GM20000 (cell line): ENCODE data around the gene RALY.

Experiments
- DNase-seq: peaks from one replicate; pipeline ENCODE4 v3.0.0; 2012; ENCODE audit warnings: low spot score
- CTCF ChIP-seq: IDR thresholded peaks from 2 replicates; pipeline ENCODE4 v1.5.1; 2012; ENCODE audit warnings: mild to moderate bottlenecking, control low read depth; ENCODE audit errors: extremely low read depth, missing control alignments

RALY gene

GRCh38 chr20:33985830-33986229 lies 7.9 kb upstream of the RALY start:
- TF ChIP-seq CTCF: no peak

GRCh38 chr20:33986560-33987216 lies 7.0 kb upstream of the RALY start:
- TF ChIP-seq CTCF: no peak
- no peak for DNase-seq

More at GRCh38 chr20:33985830-33986229, 7.9 kb upstream of the RALY start:
- DNase-seq: no peak

GRCh38 chr20:33990075-33990474 lies 3.6 kb upstream of the RALY start:
- no peak for TF ChIP-seq CTCF
- DNase-seq: no peak

GRCh38 chr20:33991502-33991901 lies 2.2 kb upstream of the RALY start:
- TF ChIP-seq CTCF: no peak

GRCh38 chr20:33992145-33992922 lies 1.4 kb upstream of the RALY start:
- DNase-seq: no peak
- TF ChIP-seq CTCF: no peak

More at GRCh38 chr20:33991502-33991901, 2.2 kb upstream of the RALY start:
- no peak for DNase-seq

- no peak for TF ChIP-seq CTCF
- DNase-seq: peak; percentile 98
These were observed 662 bp upstream of the RALY start for GRCh38 chr20:33992923-33993575.
